Spleen (tissue), 11 donors: ENCODE data around the gene EDN2. TPM values are rescaled to one million over a fixed set of nuclear protein-coding genes. Genes with fewer than 3 reads are reported as not detected.
A peak's percentile ranks its signal among the peaks of the same experiment; 100 is the strongest.

Source experiments
- DNase-seq: peaks from one replicate; pipeline ENCODE4 v3.0.0-alpha.2; 2020
- H3K27ac ChIP-seq, 8 donors: fragments of 200-600 bp; sonication (generic) in 7 of 8; 1 replicate in 4 of 8; 2 replicates in 4 of 8; pipeline versions ENCODE4 v1.5.0 to v1.8.0; 2016 to 2021; ENCODE audit warnings: inconsistent platforms in 4 of 8, mild to moderate bottlenecking in 4 of 8, moderate library complexity in 1 of 8
- H3K27me3 ChIP-seq, 7 donors: fragments of 200-600 bp; sonication (generic) in 6 of 7; replicated peaks in 1 of 7; 1 replicate in 4 of 7; 2 replicates in 3 of 7; pipeline versions ENCODE4 v1.5.0 to v1.8.0; 2016 to 2021; ENCODE audit warnings: inconsistent platforms in 3 of 7, mild to moderate bottlenecking in 1 of 7
- H3K36me3 ChIP-seq, 6 donors: fragments of 200-600 bp; sonication (generic) in 5 of 6; 1 replicate in 4 of 6; 2 replicates in 2 of 6; pipeline versions ENCODE4 v1.5.0 to v1.8.0; 2016 to 2021; ENCODE audit warnings: inconsistent platforms in 2 of 6
- H3K4me1 ChIP-seq, 6 donors: fragments of 200-600 bp; sonication (generic) in 5 of 6; 1 replicate in 3 of 6; 2 replicates in 3 of 6; pipeline versions ENCODE4 v1.5.0 to v1.8.0; 2016 to 2021; ENCODE audit warnings: inconsistent platforms in 3 of 6
- H3K4me3 ChIP-seq, 8 donors: fragments of 200-600 bp; sonication (generic) in 7 of 8; 1 replicate in 4 of 8; 2 replicates in 4 of 8; pipeline versions ENCODE4 v1.5.0 to v1.8.0; 2016 to 2021; ENCODE audit warnings: inconsistent platforms in 4 of 8, mild to moderate bottlenecking in 4 of 8, moderate library complexity in 2 of 8
- H3K9me3 ChIP-seq, 8 donors: fragments of 200-600 bp; sonication (generic) in 7 of 8; 1 replicate in 4 of 8; 2 replicates in 4 of 8; pipeline versions ENCODE4 v1.5.0 to v1.8.0; 2016 to 2021; ENCODE audit warnings: inconsistent platforms in 4 of 8
- CTCF ChIP-seq, 11 experiments: fragments of 200-600 bp in 7 of 11; fragments of 450-650 bp in 4 of 11; sonication (generic) in 4 of 11; IDR thresholded peaks in 8 of 11; conservative IDR thresholded peaks in 3 of 11; 1 replicate in 7 of 11; 2 replicates in 4 of 11; pipeline versions ENCODE4 v1.4.0 to v1.8.0; 2016 to 2021; ENCODE audit warnings: antibody characterized with exemption in 11 of 11, inconsistent platforms in 4 of 11, mild to moderate bottlenecking in 1 of 11
- POLR2A ChIP-seq, 3 donors: fragments of 450-650 bp; IDR thresholded peaks; one replicate each; pipeline ENCODE4 v1.5.1; 2017; ENCODE audit warnings: antibody characterized with exemption in 3 of 3, mild to moderate bottlenecking in 1 of 3
- POLR2AphosphoS5 ChIP-seq, 3 donors: sonication (generic); formaldehyde crosslinking; IDR thresholded peaks; one replicate each; pipeline ENCODE4 v1.5.1; 2017; ENCODE audit warnings: antibody characterized with exemption in 3 of 3
- WGBS, 5 donors: extraction: QIAGEN DNeasy Blood & Tissue Kit in 3 of 5; methylation state at CpG; one replicate each; pipeline versions ENCODE4 v1.1.5 to v1.1.7; 2013 to 2018; 5-methylcytosine and 5-hydroxymethylcytosine counted together
- intact Hi-C: fragments of 100-400 bp; cut with DNase I; formaldehyde crosslinking; loops from one replicate; pipeline ENCODE4 v1.15.0; 2023; ENCODE audit warnings: low total_unique reads
- polyA plus RNA-seq, 3 donors: library from polyadenylated mRNA; stranded (reverse); fragments of 200-250 nt; gene quantifications; one replicate each; pipeline ENCODE4 v1.2.1, GENCODE V29; 2013
- total RNA-seq, 7 donors: library from RNA; depleted of rRNA in 3 of 7; stranded (reverse); fragments of >200 nt in 3 of 7; fragmentation: NEBNext Ultra II Directional in 4 of 7; extraction: Animal tissue kit (Norgen Biotek cat#: 25700) in 4 of 7; gene quantifications; one replicate each; pipeline versions ENCODE4 v1.1.0 to v1.2.1, GENCODE V29; 2016 to 2021
- donor health status: healthy with polysubstance abuse.
- donor health status: DM: no; HTN: no; CAD: no; lungs with moderate emphysema.
- donor health status: DM: no; HTN: no; CAD: no.
- donor health status: Bipolar disorder and iron deficiency.
- donor health status: healthy.
- donor health status: DM: no; HTN: no; CAD: no.
- donor health status: DM: yes; HTN: yes; CAD: no.

Gene EDN2
- total and polyA plus RNA-seq, 10 donors: not detected

GRCh38 chr1:41516168-41517061 lies 31.9 kb upstream of the EDN2 start:
- no peak overlapping the region for H3K27ac ChIP-seq
- peak; percentile 94 for DNase-seq
- H3K4me1 ChIP-seq: peaks cover 5 to 22% (median 16%) of the 10 kb centered on the region in 6 donors
- WGBS, 5 donors: 14 to 23% (median 23%) methylated on average over 36 to 53 of the region's 53 CpGs
- no peaks in the 10 kb centered on the region for H3K27me3 ChIP-seq
- H3K9me3 ChIP-seq: no peaks in the 10 kb centered on the region
- H3K36me3 ChIP-seq: peaks cover 0 to 33% (median 9%) of the 10 kb centered on the region in 6 donors
- TF ChIP-seq CTCF (IDR thresholded peaks at IDR 0.05 in 8 of 11, conservative IDR thresholded peaks at IDR 0.05 in 3 of 11): peak; percentile 43 to 96 (median 90)
- no peak for TF ChIP-seq POLR2A (IDR thresholded peaks at IDR 0.05)
- peak in 2 of 3 donors; percentile 59 to 79 for TF ChIP-seq POLR2AphosphoS5 (IDR thresholded peaks at IDR 0.05)
- H3K4me3 ChIP-seq: peak overlapping the region; percentile 1 to 65 (median 32)
- intact Hi-C loops: loop anchor here (2.0 kb wide), 1 partner anchor 248 kb away; no protein-coding TSS in a partner anchor

GRCh38 chr1:41515778-41516167 lies 31.3 kb upstream of the EDN2 start:
- 0 to 40% (median 15%) methylated on average over 2 to 6 of the region's 6 CpGs for WGBS, 5 donors
- no peak overlapping the region for H3K27ac ChIP-seq
- no peaks in the 10 kb centered on the region for H3K9me3 ChIP-seq
- peak overlapping the region in 3 of 8 donors; percentile 34 to 65 (median 50) for H3K4me3 ChIP-seq
- DNase-seq: no peak
- peaks cover 0 to 33% (median 9%) of the 10 kb centered on the region in 6 donors for H3K36me3 ChIP-seq
- H3K4me1 ChIP-seq: peaks cover 5 to 22% (median 16%) of the 10 kb centered on the region in 6 donors
- TF ChIP-seq CTCF (IDR thresholded peaks at IDR 0.05 in 8 of 11, conservative IDR thresholded peaks at IDR 0.05 in 3 of 11): no peak
- no peak for TF ChIP-seq POLR2AphosphoS5 (IDR thresholded peaks at IDR 0.05)
- no peak for TF ChIP-seq POLR2A (IDR thresholded peaks at IDR 0.05)
- no peaks in the 10 kb centered on the region for H3K27me3 ChIP-seq
- intact Hi-C loops: loop anchor here (2.0 kb wide), 1 partner anchor 247 kb away; no protein-coding TSS in a partner anchor

- Histone ChIP-seq H3K36me3 (peaks cover 0 to 33% (median 14%) of the 10 kb centered on the region in 6 donors), H3K4me1 (peaks cover 5 to 22% (median 16%) of the 10 kb centered on the region in 6 donors), H3K9me3 (no peaks in the 10 kb centered on the region), H3K4me3 (no peak overlapping the region), H3K27ac (no peak overlapping the region), H3K27me3 (no peaks in the 10 kb centered on the region)
- DNase-seq: no peak
- intact Hi-C loops: no loop called here
- TF ChIP-seq POLR2AphosphoS5 (IDR thresholded peaks at IDR 0.05): no peak
- TF ChIP-seq POLR2A (IDR thresholded peaks at IDR 0.05): no peak
- no peak for TF ChIP-seq CTCF (IDR thresholded peaks at IDR 0.05 in 8 of 11, conservative IDR thresholded peaks at IDR 0.05 in 3 of 11)
- 71 to 86% (median 83%) methylated on average over 3 to 5 of the region's 5 CpGs for WGBS, 5 donors
These were observed 30.7 kb upstream of the EDN2 start for GRCh38 chr1:41515131-41515678.

- TF ChIP-seq CTCF (IDR thresholded peaks at IDR 0.05 in 8 of 11, conservative IDR thresholded peaks at IDR 0.05 in 3 of 11): no peak
- TF ChIP-seq POLR2AphosphoS5 (IDR thresholded peaks at IDR 0.05): no peak
- no peak for TF ChIP-seq POLR2A (IDR thresholded peaks at IDR 0.05)
- Histone ChIP-seq H3K27me3 (no peaks in the 10 kb centered on the region), H3K4me3 (no peak overlapping the region), H3K4me1 (peaks cover 5 to 22% (median 16%) of the 10 kb centered on the region in 6 donors), H3K36me3 (peaks cover 0 to 37% (median 15%) of the 10 kb centered on the region in 6 donors), H3K27ac (no peak overlapping the region), H3K9me3 (no peaks in the 10 kb centered on the region)
- WGBS, 5 donors: 93 to 97% (median 93%) methylated on average over 8 of the region's 8 CpGs
- intact Hi-C loops: no loop called here
- DNase-seq: no peak
These were observed 29.9 kb upstream of the EDN2 start for GRCh38 chr1:41514381-41514780.
